GM10847 (cell line): ENCODE results near the gene NDC1.

ENCODE experiments used
- POLR2A ChIP-seq: IDR thresholded peaks from 2 replicates; pipeline ENCODE4 v1.6.1; 2011; ENCODE audit not compliant: insufficient read length; ENCODE audit errors: extremely low read depth

The NDC1 gene

DNA sequence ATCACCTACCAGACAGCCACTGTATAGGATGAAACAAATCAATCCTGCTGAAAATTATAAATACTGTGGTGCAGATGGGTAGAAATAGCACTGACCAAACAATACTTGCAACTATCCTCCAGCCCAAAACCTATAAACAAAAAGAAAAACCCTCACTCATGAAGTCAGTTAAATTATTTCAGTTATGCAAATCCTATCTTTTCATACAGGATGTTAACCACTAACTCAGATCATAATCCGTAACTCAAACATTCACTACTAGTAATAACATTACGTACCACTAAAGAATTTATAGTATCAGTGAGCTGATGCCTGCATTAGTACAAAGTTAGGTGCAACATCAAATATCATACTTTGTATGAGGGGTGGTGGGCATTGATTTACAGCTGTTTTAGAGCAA lies 2.6 kb downstream of the NDC1 start:
- TF ChIP-seq POLR2A, result no peak

DNA sequence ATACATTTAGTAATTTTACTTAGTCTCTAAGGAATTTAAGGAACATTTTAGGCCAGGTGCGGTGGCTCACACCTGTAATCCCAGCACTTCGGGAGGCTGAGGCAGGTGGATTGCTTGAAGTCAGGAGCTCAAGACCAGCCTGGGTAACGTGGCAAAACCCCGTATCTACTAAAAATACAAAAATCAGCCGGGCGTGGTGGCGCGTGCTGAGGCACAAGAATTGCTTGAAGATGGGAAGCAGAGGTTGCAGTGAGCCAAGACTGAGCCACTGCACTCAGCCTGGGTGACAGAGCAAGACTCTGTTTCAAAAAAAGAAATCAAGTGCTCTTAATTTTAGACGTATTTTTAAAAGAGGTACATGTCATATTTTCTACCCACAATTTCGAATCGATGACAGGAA lies 3.3 kb downstream of the NDC1 start:
- TF ChIP-seq POLR2A, result no peak

DNA sequence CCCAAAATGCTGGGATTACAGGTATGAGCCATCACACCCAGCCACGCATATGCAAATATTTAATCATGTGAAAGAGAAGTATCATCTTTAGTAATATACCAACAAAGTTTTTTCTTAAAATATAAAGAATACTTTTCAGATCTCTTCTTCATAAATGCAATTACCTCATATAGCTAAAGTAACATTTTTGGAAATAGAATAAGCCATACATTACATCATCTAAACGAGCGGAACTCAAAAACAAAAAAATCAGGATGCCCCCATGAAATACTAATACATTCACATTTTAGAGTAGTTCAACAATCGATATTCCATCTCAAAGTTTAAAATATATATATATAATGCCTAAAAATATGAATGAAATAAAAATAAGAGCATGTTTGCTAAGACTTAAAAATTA lies 4.7 kb downstream of the NDC1 start:
- no peak for TF ChIP-seq POLR2A

DNA sequence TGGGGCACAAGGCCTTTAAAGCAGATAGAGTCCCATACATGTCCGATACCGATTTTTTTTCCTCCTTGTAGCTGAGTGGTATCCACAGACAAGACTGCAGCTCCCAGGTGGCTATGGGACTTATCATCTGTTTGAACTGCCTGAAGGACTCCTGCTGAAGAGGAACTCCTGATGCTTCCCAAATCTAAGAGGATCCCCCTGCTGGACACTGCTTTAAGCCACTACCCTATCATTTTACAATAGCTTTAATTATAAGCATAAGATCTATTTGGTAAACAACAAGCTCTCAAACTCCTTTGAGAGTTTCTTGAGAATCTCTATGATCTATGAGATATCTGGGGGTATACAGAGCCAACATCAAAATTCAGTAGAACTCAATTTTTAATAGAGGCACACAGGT lies 11.7 kb downstream of the NDC1 start:
- no peak for TF ChIP-seq POLR2A

- TF ChIP-seq POLR2A, result no peak
These were observed 12.8 kb downstream of the NDC1 start for GRCh38 chr1:53825306-53825705.

GRCh38 chr1:53822931-53823330 lies 15.2 kb downstream of the NDC1 start:
- TF ChIP-seq POLR2A, result no peak

DNA sequence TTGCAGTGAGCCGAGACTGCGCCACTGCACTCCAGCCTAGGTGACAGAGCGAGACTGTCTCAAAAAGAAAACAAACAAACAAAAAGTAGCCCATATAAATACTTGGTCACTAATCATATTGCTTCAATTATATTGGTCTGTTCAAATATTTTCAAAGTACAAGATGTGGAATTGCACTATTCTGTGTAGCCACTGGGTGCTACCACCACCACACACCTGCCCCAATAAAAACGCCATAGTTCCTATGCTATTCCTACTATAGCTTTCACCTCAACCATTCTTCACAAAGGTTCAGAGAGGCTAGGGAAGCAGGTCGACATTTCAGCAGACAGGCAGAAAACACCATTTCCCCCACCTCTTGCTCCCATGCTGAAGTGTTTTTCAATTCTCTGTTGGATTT lies 16.7 kb downstream of the NDC1 start:
- no peak for TF ChIP-seq POLR2A

GRCh38 chr1:53819387-53819786 lies 18.7 kb downstream of the NDC1 start:
- TF ChIP-seq POLR2A, result no peak

GRCh38 chr1:53811414-53811851 lies 26.7 kb downstream of the NDC1 start:
- TF ChIP-seq POLR2A, result no peak

GRCh38 chr1:53810497-53810896 lies 27.6 kb downstream of the NDC1 start:
- TF ChIP-seq POLR2A, result no peak

GRCh38 chr1:53810007-53810406 lies 28.1 kb downstream of the NDC1 start:
- no peak for TF ChIP-seq POLR2A

GRCh38 chr1:53807916-53808315 lies 30.2 kb downstream of the NDC1 start:
- no peak for TF ChIP-seq POLR2A

- TF ChIP-seq POLR2A, result no peak
These were observed 33.1 kb downstream of the NDC1 start for GRCh38 chr1:53804791-53805505.

- TF ChIP-seq POLR2A, result no peak
These were observed 33.9 kb downstream of the NDC1 start for GRCh38 chr1:53804181-53804580.

DNA sequence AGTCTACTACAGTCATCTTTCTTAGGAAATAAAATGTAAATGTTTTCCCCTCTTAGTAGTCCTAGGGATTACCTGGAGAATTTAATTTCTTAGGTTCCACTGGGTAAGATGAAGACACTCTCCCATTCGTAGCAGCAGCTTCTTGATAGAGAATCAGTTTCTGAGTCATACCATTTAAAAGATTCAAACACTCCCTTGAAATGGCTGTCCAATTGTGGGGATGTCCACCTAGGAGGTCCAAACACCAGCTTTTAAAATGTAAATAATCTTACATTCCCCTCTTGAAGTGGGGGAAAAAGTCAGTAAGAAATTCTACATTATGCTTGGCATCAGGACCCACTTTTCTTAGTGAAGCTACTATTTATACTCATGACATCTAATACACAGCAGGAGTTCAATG lies 37.5 kb downstream of the NDC1 start:
- no peak for TF ChIP-seq POLR2A

DNA sequence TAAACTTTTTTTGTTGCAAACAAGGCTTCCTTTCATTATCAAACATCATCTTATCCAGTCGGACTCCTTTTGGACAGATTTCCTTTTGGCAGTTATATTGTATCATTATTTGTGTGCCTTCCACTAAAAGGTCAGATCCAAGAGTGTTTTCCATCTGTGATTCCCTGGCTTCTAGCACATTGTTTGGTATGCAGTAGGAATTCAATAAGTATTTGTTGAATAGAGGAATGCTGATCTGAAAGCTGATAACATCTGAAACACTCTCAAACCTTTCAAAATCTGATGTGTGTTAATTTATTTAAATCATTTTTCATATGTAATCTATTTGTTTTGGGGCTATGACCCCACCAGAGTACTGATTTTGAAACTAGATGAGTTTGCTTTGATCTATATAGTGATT lies 39.0 kb downstream of the NDC1 start:
- TF ChIP-seq POLR2A, result no peak

GRCh38 chr1:53792806-53793205 lies 45.3 kb downstream of the NDC1 start:
- TF ChIP-seq POLR2A, result no peak
